HEK293 (cell line): Measurements from ENCODE around the gene STOX2.

Source experiments
- CTCF ChIA-PET: fragments of 350-600 bp; formaldehyde crosslinking; extraction: SDS; loops from one replicate; lab custom pipeline; 2021; ENCODE audit warnings: antibody characterized with exemption; lab: Yijun Ruan, JAX
- POLR2A ChIA-PET: fragments of 300-600 bp; formaldehyde crosslinking; extraction: SDS; loops from one replicate; lab custom pipeline; 2020; ENCODE audit warnings: antibody characterized with exemption, inconsistent platforms; lab: Yijun Ruan, JAX
- H3K27ac ChIP-seq: fragments of 200-500 bp; sonication (Bioruptor generic); 2 replicates; pipeline ENCODE4 v1.5.1; 2014; ENCODE audit warnings: low read depth, low read length, control low read depth, inconsistent platforms; ENCODE audit errors: extremely low read depth
- H3K36me3 ChIP-seq, 2 experiments: fragments of 200-500 bp in 1 of 2; sonication (Bioruptor generic) in 1 of 2; 1 replicate in 1 of 2; 2 replicates in 1 of 2; pipeline ENCODE4 v1.5.1; 2014 to 2017; ENCODE audit warnings: inconsistent platforms in 2 of 2, low read length in 2 of 2; ENCODE audit not compliant: control insufficient read depth in 2 of 2, insufficient read depth in 1 of 2
- H3K4me1 ChIP-seq: fragments of 200-500 bp; sonication (Bioruptor generic); 2 replicates; pipeline ENCODE4 v1.5.1; 2014; ENCODE audit warnings: mild to moderate bottlenecking, low read length, inconsistent platforms; ENCODE audit not compliant: control insufficient read depth, insufficient read depth
- H3K4me3 ChIP-seq: 2 replicates; pipeline ENCODE4 v1.5.1; 2011; ENCODE audit warnings: low read depth, mild to moderate bottlenecking, control low read depth, low read length, moderate library complexity
- H3K9me3 ChIP-seq: fragments of 200-500 bp; sonication (Bioruptor generic); 2 replicates; pipeline ENCODE4 v1.5.1; 2014; ENCODE audit warnings: low read depth, low read length, inconsistent platforms; ENCODE audit not compliant: control insufficient read depth, insufficient read depth
- MEIS1 ChIP-seq: sonication (generic); formaldehyde crosslinking; IDR thresholded peaks from 2 replicates; pipeline ENCODE4 v1.8.1; 2022; ENCODE audit warnings: missing genetic modification reagents, mild to moderate bottlenecking, borderline replicate concordance
- OVOL3 ChIP-seq: fragments of 450-650 bp; formaldehyde crosslinking; IDR thresholded peaks from 2 replicates; pipeline ENCODE4 v1.5.1; 2016; ENCODE audit warnings: missing biosample characterization, missing genetic modification characterization
- ZBTB1 ChIP-seq: fragments of 450-650 bp; formaldehyde crosslinking; IDR thresholded peaks from 2 replicates; pipeline ENCODE4 v1.5.1; 2016; ENCODE audit warnings: missing biosample characterization, missing genetic modification characterization
- ZNF114 ChIP-seq: fragments of 450-650 bp; formaldehyde crosslinking; IDR thresholded peaks from 2 replicates; pipeline ENCODE4 v1.5.0; 2017; ENCODE audit warnings: missing biosample characterization, missing genetic modification characterization
- ZNF121 ChIP-seq: fragments of 450-650 bp; formaldehyde crosslinking; IDR thresholded peaks from 2 replicates; pipeline ENCODE4 v1.5.1; 2016; ENCODE audit warnings: missing biosample characterization, missing genetic modification characterization
- ZNF148 ChIP-seq: fragments of 450-650 bp; formaldehyde crosslinking; IDR thresholded peaks from 2 replicates; pipeline ENCODE4 v1.5.0; 2017; ENCODE audit warnings: missing biosample characterization, missing genetic modification characterization, borderline replicate concordance
- ZNF157 ChIP-seq: fragments of 450-650 bp; formaldehyde crosslinking; IDR thresholded peaks from 2 replicates; pipeline ENCODE4 v1.5.1; 2016; ENCODE audit warnings: missing biosample characterization, missing genetic modification characterization
- ZNF16 ChIP-seq: fragments of 450-650 bp; formaldehyde crosslinking; IDR thresholded peaks from 2 replicates; pipeline ENCODE4 v1.5.1; 2016; ENCODE audit warnings: low read depth, missing biosample characterization, missing genetic modification characterization
- ZNF184 ChIP-seq: fragments of 450-650 bp; IDR thresholded peaks from 2 replicates; pipeline ENCODE4 v1.5.1; 2018; ENCODE audit warnings: missing biosample characterization, mild to moderate bottlenecking, missing genetic modification characterization
- ZNF19 ChIP-seq: fragments of 450-650 bp; formaldehyde crosslinking; IDR thresholded peaks from 2 replicates; pipeline ENCODE4; 2016; ENCODE audit warnings: missing biosample characterization, missing genetic modification characterization, low read depth
- ZNF23 ChIP-seq: fragments of 450-650 bp; formaldehyde crosslinking; IDR thresholded peaks from 2 replicates; pipeline ENCODE4 v1.5.1; 2016; ENCODE audit warnings: missing biosample characterization, missing genetic modification characterization, borderline replicate concordance
- ZNF48 ChIP-seq: fragments of 450-650 bp; formaldehyde crosslinking; IDR thresholded peaks from 2 replicates; pipeline ENCODE4 v1.5.1; 2016; ENCODE audit warnings: missing biosample characterization, missing genetic modification characterization
- ZNF501 ChIP-seq: fragments of 450-650 bp; formaldehyde crosslinking; IDR thresholded peaks from 2 replicates; pipeline ENCODE4 v1.5.1; 2016; ENCODE audit warnings: missing biosample characterization, missing genetic modification characterization
- ZNF514 ChIP-seq: fragments of 450-650 bp; formaldehyde crosslinking; IDR thresholded peaks from 2 replicates; pipeline ENCODE4 v1.5.1; 2016; ENCODE audit warnings: missing biosample characterization, missing genetic modification characterization
- ZNF600 ChIP-seq: fragments of 450-650 bp; formaldehyde crosslinking; IDR thresholded peaks from 2 replicates; pipeline ENCODE4 v1.5.1; 2016; ENCODE audit warnings: missing biosample characterization, missing genetic modification characterization
- ZSCAN18 ChIP-seq: fragments of 450-650 bp; formaldehyde crosslinking; IDR thresholded peaks from 2 replicates; pipeline ENCODE4 v1.5.1; 2016; ENCODE audit warnings: missing biosample characterization, missing genetic modification characterization
- ZSCAN5A ChIP-seq: fragments of 450-650 bp; formaldehyde crosslinking; IDR thresholded peaks from 2 replicates; pipeline ENCODE4 v1.5.1; 2016; ENCODE audit warnings: missing biosample characterization, missing genetic modification characterization

STOX2 gene

DNA sequence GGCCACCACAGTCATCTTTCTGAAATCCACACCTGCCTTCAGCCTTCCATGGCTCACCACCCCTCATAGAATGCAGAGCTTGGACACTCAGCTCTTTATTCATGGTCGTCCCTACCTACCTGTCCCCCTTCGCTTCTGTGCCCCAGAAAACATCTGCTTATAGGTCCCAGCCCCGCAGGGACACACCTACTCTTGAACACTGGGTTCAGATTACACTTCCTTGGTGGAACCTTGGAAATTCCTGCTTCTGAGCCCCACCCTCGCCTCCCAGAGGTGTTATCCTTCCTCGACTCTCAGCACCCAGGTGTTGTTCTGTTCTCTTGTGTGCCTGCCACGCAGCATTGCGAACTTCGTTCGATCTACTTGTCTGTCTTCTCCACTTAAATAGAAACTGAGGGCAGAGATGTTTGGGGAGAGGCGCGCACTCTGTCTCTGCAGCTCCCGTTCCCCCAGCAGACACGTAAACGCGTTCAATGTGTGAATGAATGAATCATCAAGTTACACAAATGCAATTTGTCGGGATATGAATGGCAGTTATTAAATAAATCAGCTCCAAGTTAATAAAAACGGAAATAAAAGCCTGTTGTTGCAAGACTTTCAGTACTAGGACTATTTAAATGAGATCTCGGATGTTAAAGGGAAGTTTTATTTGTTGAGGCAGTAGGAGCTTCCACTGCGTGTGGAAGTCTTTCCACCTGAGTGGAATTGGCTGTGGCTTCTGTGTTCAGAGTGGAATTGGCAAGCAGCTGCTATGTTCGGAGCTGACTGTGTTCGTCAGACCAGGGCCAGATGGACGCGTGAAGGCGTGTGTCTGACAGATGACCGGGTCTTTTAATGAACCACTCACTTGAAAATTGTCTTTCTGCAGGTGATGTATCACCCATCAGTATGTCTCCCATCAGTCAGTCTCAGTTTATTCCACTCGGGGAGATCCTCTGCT lies 95.6 kb downstream of the STOX2 start:
- TF ChIP-seq ZNF501 (tag by site-specific recombination) = no peak
- TF ChIP-seq ZNF157 (tag by site-specific recombination) = no peak
- TF ChIP-seq ZNF48 (tag by site-specific recombination) = no peak
- TF ChIP-seq ZNF184 (tag by site-specific recombination) = no peak
- TF ChIP-seq ZNF600 = no peak
- ChIA-PET POLR2A (no interaction called here), CTCF (interaction anchor here (0.7 to 1.4 kb wide), 2 partner anchors 103 to 161 kb away, joined by 3 read pairs; no protein-coding TSS in a partner anchor)
- no peak overlapping the region for H3K27ac ChIP-seq
- H3K9me3 ChIP-seq = no peaks in the 10 kb centered on the region
- peaks cover 0 to 8% of the 10 kb centered on the region in 2 experiments; a peak in 1 of 3 replicates for H3K36me3 ChIP-seq
- H3K4me1 ChIP-seq = no peaks in the 10 kb centered on the region
- H3K4me3 ChIP-seq = no peak overlapping the region

DNA sequence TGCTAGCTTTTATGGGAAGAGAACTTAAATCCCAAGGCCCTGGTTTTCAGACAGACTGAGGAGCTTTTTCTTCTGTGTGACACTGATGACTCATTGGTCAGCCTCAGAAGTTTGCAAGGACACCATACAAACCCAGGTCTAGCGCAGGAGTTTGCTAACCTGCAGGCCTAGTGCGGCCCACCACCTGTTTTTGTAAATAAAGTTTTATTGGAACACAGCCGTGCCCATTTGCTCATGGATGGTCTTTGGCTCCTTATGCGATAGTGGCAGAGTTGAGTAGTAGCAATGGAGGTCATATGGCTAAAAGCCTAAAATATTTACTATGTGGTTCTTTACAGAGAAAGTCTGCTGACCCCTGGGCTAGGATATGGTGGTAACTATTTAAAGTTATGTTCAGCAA lies 98.3 kb downstream of the STOX2 start:
- Histone ChIP-seq H3K4me3 (no peak overlapping the region), H3K27ac (no peak overlapping the region), H3K9me3 (no peaks in the 10 kb centered on the region), H3K4me1 (no peaks in the 10 kb centered on the region), H3K36me3 (peaks cover 0 to 8% of the 10 kb centered on the region in 2 experiments; a peak in 1 of 3 replicates)
- ChIA-PET CTCF (interaction anchor here (0.6 to 0.7 kb wide), 2 partner anchors 262 to 738 kb away, joined by 3 read pairs; no protein-coding TSS in a partner anchor), POLR2A (no interaction called here)
- TF ChIP-seq ZNF23 (tag by site-specific recombination) = no peak

GRCh38 chr4:184007891-184008290 lies 102.8 kb downstream of the STOX2 start:
- H3K36me3 ChIP-seq = peaks cover 0 to 17% of the 10 kb centered on the region in 2 experiments; a peak in 1 of 3 replicates
- CTCF ChIA-PET = no interaction called here
- H3K4me1 ChIP-seq = peaks cover 5% of the 10 kb centered on the region; the same call in 1 of the 2 replicates
- no peak overlapping the region for H3K27ac ChIP-seq
- H3K4me3 ChIP-seq = no peak overlapping the region
- no peaks in the 10 kb centered on the region for H3K9me3 ChIP-seq
- POLR2A ChIA-PET = no interaction called here
- TF ChIP-seq ZNF114 (tag by site-specific recombination) (no peak), ZNF514 (no peak), ZSCAN18 (tag by site-specific recombination) (no peak), ZNF19 (tag by site-specific recombination) (no peak), OVOL3 (tag by site-specific recombination) (no peak), ZNF148 (tag by site-specific recombination) (no peak), ZNF16 (no peak), ZNF121 (tag by site-specific recombination) (no peak), MEIS1 (CRISPR knock-in tag) (no peak), ZBTB1 (tag by site-specific recombination) (no peak), ZSCAN5A (tag by site-specific recombination) (no peak)
